HepG2 (cell line): Measurements from ENCODE around the gene ERCC6. TPM values are rescaled to one million over a fixed set of nuclear protein-coding genes. Genes with fewer than 3 reads are reported as not detected.

Experiments used
- ATAC-seq: fragments of 200-7000 bp; cut with Tn5 transposase; 3 replicates; pipeline ENCODE4 v1.9.1; 2020; ENCODE audit warnings: mild to moderate bottlenecking, moderate library complexity
- BruUV-seq: library from RNA; stranded (reverse); fragments of 400-500 nt; replicated peaks from 2 replicates; lab custom pipeline; 2021; lab: Mats Ljungman, UMichigan
- CTCF ChIA-PET: fragments of 300-600 bp; formaldehyde crosslinking; extraction: SDS; loops from one replicate; lab custom pipeline; 2021; ENCODE audit warnings: low total read pairs, inconsistent platforms, low intra/inter-chr PET ratio; lab: Yijun Ruan, JAX
- POLR2A ChIA-PET: fragments of 350-600 bp; sonication (Branson Sonifier 250); formaldehyde crosslinking; loops from one replicate; lab custom pipeline; 2020; ENCODE audit warnings: antibody characterized with exemption, inconsistent platforms; lab: Yijun Ruan, JAX
- DNase-seq: peaks from one replicate; pipeline ENCODE4 v3.0.0-alpha.2; 2015; ENCODE audit warnings: low spot score
- FAIRE-seq: peaks from 3 replicates; lab custom pipeline; 2011; peaks lifted over from hg19 to GRCh38; lab: Jason Lieb, UNC
- H2AFZ ChIP-seq: one replicate; pipeline ENCODE4 v1.6.1; 2011; ENCODE audit warnings: low read length, inconsistent platforms
- H3K27ac ChIP-seq: fragments of 300-600 bp; 3 replicates; pipeline ENCODE4 v1.8.0; 2011; ENCODE audit warnings: mixed run types, mild to moderate bottlenecking, mixed read lengths, low read length, inconsistent platforms; ENCODE audit not compliant: insufficient read depth; ENCODE audit errors: extremely low read length
- H3K27me3 ChIP-seq, 2 experiments: fragments of 200-600 bp in 1 of 2; 2 replicates in 1 of 2; 3 replicates in 1 of 2; pipeline versions ENCODE4 v1.6.0 to v1.8.0; 2011; ENCODE audit warnings: low read length in 2 of 2, mild to moderate bottlenecking in 2 of 2, moderate library complexity in 2 of 2, inconsistent platforms in 1 of 2; ENCODE audit not compliant: insufficient read depth in 2 of 2, control insufficient read depth in 1 of 2
- H3K36me3 ChIP-seq, 2 experiments: fragments of 200-600 bp in 1 of 2; replicated peaks in 1 of 2; 2 replicates in 1 of 2; 3 replicates in 1 of 2; pipeline versions ENCODE4 v1.5.1 to v1.8.0; 2011; ENCODE audit warnings: low read length in 2 of 2, inconsistent platforms in 1 of 2; ENCODE audit not compliant: insufficient read depth in 2 of 2, control insufficient read depth in 1 of 2
- H3K4me1 ChIP-seq: 2 replicates; pipeline ENCODE4 v1.5.1; 2012; ENCODE audit warnings: low read length, inconsistent platforms; ENCODE audit not compliant: insufficient read depth
- H3K4me2 ChIP-seq: 2 replicates; pipeline ENCODE4 v1.6.0; 2011; ENCODE audit warnings: low read depth, low read length, inconsistent platforms
- H3K4me3 ChIP-seq, 3 experiments: fragments of 200-600 bp in 1 of 3; sonication (generic), shearing (Covaris generic) in 1 of 3; replicated peaks in 1 of 3; 2 replicates each; pipeline ENCODE4 v1.5.1; 2011 to 2016; ENCODE audit warnings: low read length in 3 of 3, inconsistent platforms in 2 of 3, low read depth in 2 of 3, mild to moderate bottlenecking in 2 of 3, control low read depth in 1 of 3, mixed read lengths in 1 of 3; ENCODE audit not compliant: insufficient read depth in 1 of 3
- H3K79me2 ChIP-seq: one replicate; pipeline ENCODE4 v1.6.1; 2011; ENCODE audit warnings: low read length, inconsistent platforms; ENCODE audit not compliant: insufficient read depth
- H3K9ac ChIP-seq: 2 replicates; pipeline ENCODE4 v1.6.0; 2011; ENCODE audit warnings: mild to moderate bottlenecking, low read depth, low read length, inconsistent platforms; ENCODE audit not compliant: insufficient read depth
- H3K9me3 ChIP-seq: 2 replicates; pipeline ENCODE4 v1.5.1; 2012; ENCODE audit warnings: mild to moderate bottlenecking, low read length
- H4K20me1 ChIP-seq: 2 replicates; pipeline ENCODE4 v1.6.0; 2011; ENCODE audit warnings: inconsistent platforms, mild to moderate bottlenecking, low read length, moderate library complexity; ENCODE audit not compliant: insufficient read depth
- ATF5 ChIP-seq: sonication (generic); formaldehyde crosslinking; IDR thresholded peaks from 2 replicates; pipeline ENCODE4 v1.4.0; 2020; ENCODE audit warnings: mild to moderate bottlenecking, low read depth, missing genetic modification reagents
- FOSL1 ChIP-seq: sonication (generic); formaldehyde crosslinking; IDR thresholded peaks from 2 replicates; pipeline ENCODE4 v1.9.0; 2021; ENCODE audit warnings: missing genetic modification reagents, borderline replicate concordance
- HOXA5 ChIP-seq: sonication (generic); formaldehyde crosslinking; IDR thresholded peaks from 2 replicates; pipeline ENCODE4 v1.4.0; 2020; ENCODE audit warnings: missing genetic modification reagents
- MTA1 ChIP-seq: sonication (generic); formaldehyde crosslinking; IDR thresholded peaks from 2 replicates; pipeline ENCODE4 v1.4.0; 2020; ENCODE audit warnings: missing genetic modification reagents, mild to moderate bottlenecking, borderline replicate concordance
- ONECUT2 ChIP-seq: sonication (generic); formaldehyde crosslinking; IDR thresholded peaks from 2 replicates; pipeline ENCODE4 v1.4.0; 2020; ENCODE audit warnings: missing genetic modification reagents
- SNAI1 ChIP-seq: sonication (generic); formaldehyde crosslinking; IDR thresholded peaks from 2 replicates; pipeline ENCODE4 v1.5.0; 2020; ENCODE audit warnings: mild to moderate bottlenecking, missing genetic modification reagents, borderline replicate concordance
- TOE1 ChIP-seq: sonication (generic); formaldehyde crosslinking; IDR thresholded peaks from 2 replicates; pipeline ENCODE4 v1.4.0; 2020; ENCODE audit warnings: mild to moderate bottlenecking, missing genetic modification reagents
- ZNF772 ChIP-seq: sonication (generic); formaldehyde crosslinking; IDR thresholded peaks from 2 replicates; pipeline ENCODE4 v1.5.0; 2020; ENCODE audit warnings: mild to moderate bottlenecking, missing genetic modification reagents
- ZSCAN12 ChIP-seq: sonication (generic); formaldehyde crosslinking; IDR thresholded peaks from 2 replicates; pipeline ENCODE4 v1.9.0; 2021; ENCODE audit warnings: mild to moderate bottlenecking, missing genetic modification reagents
- WGBS: methylation state at CpG from one replicate; pipeline ENCODE4 v1.1.6; 2017; ENCODE audit warnings: low lambda C conversion rate; 5-methylcytosine and 5-hydroxymethylcytosine counted together
- in situ Hi-C: cut with HindIII; loops from 2 replicates; pipeline ENCODE4 v1.10.0; 2017; ENCODE audit warnings: low pct_unique_long_range_greater_than_20kb; ENCODE audit not compliant: extremely low pct_ligation_motif_present
- intact Hi-C: fragments of 100-400 bp; cut with micrococcal nuclease; formaldehyde crosslinking; loops from one replicate; pipeline ENCODE4 v1.10.0; 2022; ENCODE audit not compliant: unreplicated experiment
- polyA plus RNA-seq, 8 experiments: library from polyadenylated mRNA; depleted of rRNA in 3 of 8; stranded (reverse) in 7 of 8; unstranded in 1 of 8; fragments of >200 nt; fragmentation: Illumina TruSeq in 4 of 8; extraction: Trizol in 4 of 8; gene quantifications; 2 replicates each; pipeline versions ENCODE4 v1.2.1 to v1.2.3, GENCODE V29; 2011 to 2016; ENCODE audit warnings: low read depth in 4 of 8, missing spikeins in 1 of 8, mixed read lengths in 1 of 8; ENCODE audit not compliant: insufficient read depth in 1 of 8
- total RNA-seq, 5 experiments: library from RNA; depleted of rRNA; stranded (reverse); fragments of >200 nt; fragmentation: Illumina TruSeq; extraction: Trizol; gene quantifications; 2 replicates each; pipeline ENCODE4 v1.2.3, GENCODE V29; 2016; ENCODE audit warnings: low read depth in 1 of 5

ERCC6 gene
- total and polyA plus RNA-seq, 2 of the 13 experiments (the other 11 are each of a cell fraction or from before 2014, with no cell fraction given), result 5.1 to 9.8 TPM

GRCh38 chr10:49486738-49487137, 52.2 kb downstream of the ERCC6 start (continued):
- TF ChIP-seq SNAI1 (no peak), HOXA5 (no peak), ONECUT2 (no peak), FOSL1 (CRISPR knock-in tag) (no peak), ATF5 (CRISPR knock-in tag) (no peak)

GRCh38 chr10:49486009-49486408, 52.9 kb downstream of the ERCC6 start:
- no peaks in the 10 kb centered on the region for H4K20me1 ChIP-seq
- H3K9me3 ChIP-seq, result no peaks in the 10 kb centered on the region
- H3K4me3 ChIP-seq, result no peak overlapping the region
- no peak overlapping the region for H3K27ac ChIP-seq
- no peaks in the 10 kb centered on the region for H3K79me2 ChIP-seq
- no TSS peak for BruUV-seq
- H3K4me1 ChIP-seq, result no peaks in the 10 kb centered on the region
- DNase-seq (no peak), FAIRE-seq (no peak), ATAC-seq (no peak)
- POLR2A ChIA-PET, result no interaction called here
- intact Hi-C loops (no loop called here), in situ Hi-C loops (no loop called here)
- 92% methylated on average over 1 of the region's 1 CpG for WGBS
- H2AFZ ChIP-seq, result no peak overlapping the region
- no peak overlapping the region for H3K9ac ChIP-seq
- H3K27me3 ChIP-seq, result no peaks in the 10 kb centered on the region
- no peak overlapping the region for H3K4me2 ChIP-seq
- CTCF ChIA-PET, result no interaction called here
- TF ChIP-seq ZSCAN12 (CRISPR knock-in tag) (no peak), TOE1 (no peak), MTA1 (CRISPR knock-in tag) (no peak), ZNF772 (CRISPR knock-in tag) (no peak)
- TF ChIP-seq, all 625 proteins: peak for 0
- H3K36me3 ChIP-seq, result no peaks in the 10 kb centered on the region; a peak in 1 of 5 replicates
